Purkinje cell (primary cell): ENCODE measurements around the gene MS4A6A. TPM values are rescaled to one million over a fixed set of nuclear protein-coding genes. Genes with fewer than 3 reads are reported as not detected.

ENCODE experiments used
- polyA plus RNA-seq: library from polyadenylated mRNA; unstranded; fragments of >200 nt; fragmentation: Nextera tagmentation; gene quantifications from 2 replicates; pipeline ENCODE4 v1.2.1, GENCODE V29; 2014

Gene MS4A6A
- polyA plus RNA-seq, result not detected in 2 replicates

GRCh38 chr11:60182541-60183330 lies at the start of gene MS4A6A:
TSS of gene MS4A6A (minus strand) at chr11:60183083. CDS start at chr11:60181727, 1,356 bp downstream.

Other genes starting within 250 kb of the MS4A6A start
- not detected in 2 replicates for gene OOSP1, start 244.7 kb downstream of the MS4A6A start, polyA plus RNA-seq
- not detected in 2 replicates for gene OOSP4A, start 219.1 kb downstream of the MS4A6A start, polyA plus RNA-seq
- gene OOSP4B, start 165.9 kb downstream of the MS4A6A start, polyA plus RNA-seq, result not detected in 2 replicates
- gene OOSP2, start 142.7 kb downstream of the MS4A6A start, polyA plus RNA-seq, result not detected in 2 replicates
- not detected in 2 replicates for gene MS4A3, start 126.4 kb downstream of the MS4A6A start, polyA plus RNA-seq
- gene MS4A2, start 94.4 kb downstream of the MS4A6A start, polyA plus RNA-seq, result not detected in 2 replicates
- not detected in 2 replicates for gene MS4A4E, start 60.1 kb upstream of the MS4A6A start, polyA plus RNA-seq
- gene MS4A4A, start 97.6 kb upstream of the MS4A6A start, polyA plus RNA-seq, result not detected in 2 replicates
- gene MS4A6E, start 144.2 kb upstream of the MS4A6A start, polyA plus RNA-seq, result not detected in 2 replicates
- gene MS4A7, start 195.4 kb upstream of the MS4A6A start, polyA plus RNA-seq, result not detected in 2 replicates
- not detected in 2 replicates for gene MS4A14, start 213.4 kb upstream of the MS4A6A start, polyA plus RNA-seq
- not detected in 2 replicates for gene MS4A5, start 246.5 kb upstream of the MS4A6A start, polyA plus RNA-seq